GM18498 (cell line): Measurements from ENCODE around the gene RUSF1.
"Not testable (repeated sequence)": the region's sequence is repeated elsewhere in the genome, so short reads cannot be mapped to it uniquely, and the experiment has no call there.

Source experiments
- ATAC-seq: cut with Tn5 transposase; IDR thresholded peaks from one replicate; pipeline ENCODE4 v1.9.1; 2021; ENCODE audit warnings: mild to moderate bottlenecking, moderate library complexity; ENCODE audit not compliant: unreplicated experiment

The RUSF1 gene

DNA sequence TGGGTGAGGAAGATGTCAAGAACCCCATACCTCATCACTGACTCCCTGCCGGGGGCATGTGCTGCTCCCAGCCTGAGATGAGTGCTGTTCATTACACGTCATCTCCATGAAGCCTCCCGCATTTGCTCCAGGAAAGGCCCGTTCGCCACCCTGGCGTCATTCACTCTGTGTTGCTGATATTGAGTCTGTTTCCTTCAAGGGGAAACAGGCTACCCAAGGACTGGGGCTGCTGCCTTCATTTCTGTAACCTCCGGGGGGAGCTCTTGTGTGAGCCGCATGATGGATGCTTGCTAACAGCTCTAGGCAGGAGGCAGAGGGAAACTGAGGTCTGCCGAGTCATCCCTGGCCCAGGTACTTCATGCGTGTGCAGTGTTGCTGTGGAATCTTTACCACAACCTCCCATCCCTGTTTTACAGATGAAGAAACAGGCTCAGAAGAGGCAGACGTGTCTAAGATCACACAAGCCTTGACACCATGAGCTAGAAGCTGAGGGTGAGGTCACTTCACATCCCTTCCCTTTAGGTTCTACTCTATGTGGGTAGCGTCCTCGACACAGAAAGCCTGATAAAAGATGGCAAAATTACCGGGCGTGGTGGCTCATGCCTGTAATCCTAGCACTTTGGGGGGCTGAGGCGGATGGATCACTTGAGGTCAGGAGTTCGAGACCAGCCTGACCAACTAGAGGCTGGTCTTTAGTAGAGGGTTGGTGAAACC lies 52.4 kb downstream of the RUSF1 start:
- ATAC-seq = no peak

DNA sequence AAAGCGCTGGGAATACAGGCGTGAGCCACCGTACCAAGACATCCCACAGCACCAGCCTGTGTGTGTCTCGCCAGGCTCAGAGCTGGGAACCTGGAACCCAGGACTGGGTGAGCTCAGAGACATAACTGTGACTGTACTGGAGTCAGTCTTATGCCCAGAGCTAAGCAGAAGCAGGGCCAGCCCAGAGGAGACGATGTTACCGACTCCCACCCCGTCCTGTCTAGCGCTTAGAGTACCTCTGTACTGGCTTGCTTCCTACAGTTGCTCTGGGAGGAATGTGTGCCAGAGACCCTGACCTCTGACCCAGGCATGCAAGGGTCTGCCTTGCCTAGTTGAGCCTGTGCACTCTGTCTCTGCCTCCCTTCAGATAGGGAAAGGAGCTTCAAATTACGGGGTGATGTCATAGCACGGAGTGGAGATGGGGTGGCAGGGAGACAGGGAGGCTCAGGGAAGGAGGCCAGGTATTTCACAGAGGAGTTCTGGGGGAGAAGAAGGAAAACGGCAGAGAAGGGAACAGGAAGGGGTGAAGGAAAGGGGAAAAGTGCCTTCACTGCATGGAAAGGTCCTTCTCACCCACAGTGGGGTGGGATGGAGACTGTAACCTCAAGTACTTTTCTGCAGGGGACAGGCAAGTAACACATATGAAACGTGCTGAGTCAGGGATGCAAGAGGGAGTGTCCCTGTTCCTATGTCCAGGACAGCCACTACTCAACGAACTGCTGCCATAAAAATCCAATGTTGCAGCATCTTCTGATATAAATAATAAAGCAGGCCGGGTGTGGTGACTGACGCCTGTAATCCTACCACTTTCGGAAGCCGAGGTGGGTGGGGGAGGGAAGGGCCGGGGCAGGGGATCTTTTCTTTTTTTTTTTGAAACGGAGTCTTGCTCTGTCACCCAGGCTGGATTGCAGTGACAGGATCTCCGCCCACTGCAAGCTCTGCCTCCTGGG lies 54.7 kb downstream of the RUSF1 start:
- ATAC-seq = no peak

DNA sequence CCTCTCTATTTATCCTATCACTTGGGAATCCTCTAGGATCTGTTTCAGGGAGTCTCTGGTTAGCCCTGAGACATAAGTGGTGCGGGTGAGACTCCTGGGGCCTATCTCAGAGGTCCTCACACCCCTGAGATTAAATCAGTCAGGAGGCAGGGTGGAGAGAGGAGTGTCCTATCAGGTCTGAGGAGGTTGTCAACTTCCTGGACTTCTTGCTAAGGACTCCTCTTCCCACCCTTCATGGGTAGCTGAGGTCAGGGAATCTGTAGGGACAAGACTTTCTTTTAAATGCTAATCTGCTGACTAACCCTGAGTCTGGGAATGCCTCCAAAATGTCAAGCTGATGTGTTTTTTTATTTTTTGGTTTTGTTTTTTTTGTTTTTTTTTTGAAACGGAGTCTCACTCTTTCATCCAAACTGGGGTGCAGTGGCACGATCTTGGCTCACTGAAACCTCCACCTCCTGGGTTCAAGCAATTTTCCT lies 55.5 kb downstream of the RUSF1 start:
- no peak for ATAC-seq

DNA sequence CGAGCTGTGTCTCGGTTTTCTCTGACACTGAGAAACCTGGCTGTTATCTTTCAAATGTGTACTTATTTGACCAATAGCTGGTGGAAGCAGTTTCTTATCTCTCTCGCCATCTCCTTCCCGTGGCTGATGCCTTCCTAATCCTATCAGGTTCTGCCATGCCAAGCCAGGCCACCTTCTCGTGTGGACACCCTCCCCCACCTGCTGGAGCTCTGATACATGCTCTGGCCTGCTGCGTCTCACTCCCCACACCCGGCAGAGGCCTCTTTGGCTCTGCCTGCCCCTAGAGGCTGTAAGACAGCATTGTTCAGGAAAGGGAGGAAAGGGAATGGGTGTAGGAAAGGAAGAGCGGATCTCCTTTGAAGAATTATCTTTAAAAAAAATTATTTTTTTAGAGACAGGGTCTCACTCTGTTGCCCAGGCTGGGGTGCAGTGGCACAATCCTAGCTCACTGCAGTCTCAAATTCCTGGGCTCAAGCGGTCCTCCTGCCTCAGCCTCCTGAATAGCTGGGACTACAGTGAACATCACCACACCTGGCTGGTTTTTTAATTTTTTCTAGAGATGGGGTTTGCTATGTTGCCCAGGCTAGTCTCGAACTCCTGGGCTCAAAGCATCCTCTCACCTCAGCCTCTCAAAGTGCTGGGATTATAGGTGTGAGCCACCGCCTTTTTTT lies 56.4 kb downstream of the RUSF1 start:
- ATAC-seq = no peak

DNA sequence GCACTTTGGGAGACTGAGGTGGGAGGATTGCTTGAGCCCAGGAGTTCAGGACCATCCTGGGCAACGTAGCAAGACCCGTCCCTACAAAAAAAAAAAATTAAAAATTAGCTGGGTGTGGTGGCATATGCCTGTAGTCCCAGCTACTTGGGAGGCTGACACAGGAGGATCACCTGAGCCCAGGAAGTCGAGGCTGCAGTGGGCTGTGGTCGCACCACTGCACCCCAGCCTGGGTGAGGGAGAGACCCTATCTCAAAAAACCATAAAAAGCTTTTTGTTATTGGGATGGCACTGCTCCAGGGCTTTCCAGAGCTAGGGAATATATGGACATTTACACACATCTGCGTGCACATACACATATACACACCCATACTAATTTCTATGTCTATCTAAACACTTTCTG lies 57.0 kb downstream of the RUSF1 start:
- ATAC-seq = no peak

DNA sequence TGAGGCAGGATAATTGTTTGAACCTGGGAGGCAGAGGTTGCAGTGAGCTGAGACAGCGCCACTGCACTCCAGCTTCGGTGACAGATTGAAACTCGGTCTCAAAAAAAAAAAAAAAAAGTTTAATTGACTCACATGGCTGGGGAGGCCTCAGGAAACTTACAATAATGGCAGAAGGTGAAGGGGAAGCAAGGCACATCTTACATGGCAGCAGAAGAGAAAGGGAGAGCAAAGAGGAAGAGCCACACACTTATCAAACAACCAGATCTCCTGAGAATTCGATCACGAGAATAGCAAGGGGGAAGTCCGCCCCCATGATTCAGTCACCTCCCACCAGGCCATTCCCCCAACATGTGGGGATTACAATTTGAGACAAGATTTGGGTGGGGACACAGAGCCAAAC lies 62.3 kb downstream of the RUSF1 start:
- ATAC-seq = not testable (repeated sequence)

DNA sequence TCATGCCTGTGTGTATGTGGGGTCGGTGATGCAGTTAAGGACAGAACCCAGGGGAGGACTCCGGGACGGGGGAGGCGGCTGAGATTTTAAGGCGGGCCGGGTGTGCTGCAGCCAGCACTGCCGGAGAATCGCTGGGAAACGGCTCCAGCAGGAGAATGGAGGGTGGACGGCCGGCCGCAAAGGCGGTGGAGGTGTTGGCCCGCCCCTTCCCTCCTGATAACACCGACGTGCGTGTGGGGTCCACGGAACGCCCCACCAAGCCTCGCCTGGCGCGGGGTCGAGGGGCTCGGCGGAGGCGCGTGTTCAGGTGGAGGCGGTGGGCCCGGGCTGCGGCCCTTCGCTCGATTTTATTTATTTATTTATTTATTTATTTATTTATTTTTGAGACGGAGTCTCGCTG lies 66.2 kb downstream of the RUSF1 start:
- ATAC-seq = no peak

DNA sequence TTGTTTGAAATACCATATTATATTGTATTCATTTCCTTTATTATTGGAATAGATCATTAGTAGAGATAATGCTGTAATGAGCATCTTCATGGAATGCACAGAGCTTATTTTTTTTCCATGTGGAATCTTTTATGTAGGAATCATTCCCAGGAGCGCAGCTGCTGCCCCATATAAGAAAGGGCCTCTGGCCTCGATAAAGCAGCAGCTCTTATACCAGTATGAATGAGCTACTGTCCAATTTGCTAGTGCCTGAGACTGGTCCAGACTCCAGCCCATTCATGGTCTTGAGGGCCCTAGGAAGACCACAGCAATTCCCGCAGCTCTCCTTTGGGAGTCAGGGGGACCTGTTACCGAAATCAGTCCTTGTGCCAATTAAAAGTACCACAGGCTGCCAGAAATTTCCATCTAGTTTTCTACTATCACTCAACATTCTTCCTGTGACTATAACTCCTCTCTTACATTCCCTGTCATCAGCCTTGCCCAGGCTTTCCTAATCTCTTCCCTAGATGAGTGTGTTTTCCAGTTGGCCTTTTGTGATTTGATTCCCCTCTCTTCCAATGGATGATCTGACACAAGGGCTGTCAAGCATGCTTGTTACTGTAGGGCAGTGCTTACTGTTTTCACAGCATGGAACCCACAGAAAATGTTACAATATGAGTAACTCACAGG lies 67.5 kb downstream of the RUSF1 start:
- ATAC-seq = no peak

DNA sequence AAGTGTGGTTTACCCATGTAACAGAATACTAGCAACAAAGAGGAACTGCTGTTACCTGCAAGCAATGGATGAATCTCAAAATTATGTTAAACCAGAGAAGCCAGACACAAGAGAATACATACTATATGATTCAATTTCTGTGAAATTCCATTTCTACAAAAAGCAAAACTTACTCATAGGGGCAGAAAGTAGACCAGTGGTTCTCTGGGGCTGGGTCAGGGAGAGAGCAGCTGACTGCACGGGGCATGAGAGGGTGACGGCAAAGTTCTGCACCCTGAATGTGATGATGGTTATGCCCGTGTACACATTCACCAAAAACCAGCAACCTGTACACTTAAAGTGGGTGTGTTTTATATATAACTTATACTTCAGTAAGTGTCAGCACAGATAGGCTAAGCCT lies 68.7 kb downstream of the RUSF1 start:
- no peak for ATAC-seq
